GM19239 (cell line): ENCODE results near the gene SERPING1.

ENCODE experiments used
- DNase-seq: peaks from one replicate; pipeline ENCODE4 v3.0.0; 2011; ENCODE audit warnings: low spot score; ENCODE audit not compliant: insufficient read length
- FAIRE-seq: peaks from 2 replicates; lab custom pipeline; 2011; peaks lifted over from hg19 to GRCh38; lab: Jason Lieb, UNC

SERPING1 gene

DNA sequence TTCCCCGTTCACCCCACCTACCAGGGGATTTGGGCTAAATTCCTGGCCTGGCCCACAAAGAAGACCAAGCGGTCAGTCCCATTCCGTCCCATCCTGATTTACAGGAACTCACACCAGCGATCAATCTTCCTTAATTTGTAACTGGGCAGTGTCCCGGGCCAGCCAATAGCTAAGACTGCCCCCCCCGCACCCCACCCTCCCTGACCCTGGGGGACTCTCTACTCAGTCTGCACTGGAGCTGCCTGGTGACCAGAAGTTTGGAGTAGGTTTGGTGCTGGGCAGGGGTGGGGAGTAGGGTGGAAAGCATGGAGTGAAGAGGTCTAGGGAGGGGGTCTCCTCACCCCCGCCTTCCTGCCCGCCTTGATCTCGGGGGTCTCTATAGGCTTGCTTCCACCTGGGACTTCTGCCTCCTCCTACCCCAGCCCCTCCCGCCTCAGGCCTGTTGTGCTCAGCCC, at the start of gene SERPING1:
SERPING1 (plus strand) TSS at position 225 of the 455 bp plus-strand sequence. CDS start 586 bp downstream, outside the sequence.
- FAIRE-seq: no peak

GRCh38 chr11:57547854-57548377, 49.6 kb upstream of the SERPING1 start:
- DNase-seq (peak; percentile 52), FAIRE-seq (peak; percentile 78)

More for the DNA sequence above, at the start of gene SERPING1:
- no peak for DNase-seq

GRCh38 chr11:57549983-57550382, 47.5 kb upstream of the SERPING1 start:
- FAIRE-seq (no peak), DNase-seq (no peak)

- no peak for DNase-seq
- FAIRE-seq: no peak
Observed at GRCh38 chr11:57551941-57552340, 45.5 kb upstream of the SERPING1 start.

DNA sequence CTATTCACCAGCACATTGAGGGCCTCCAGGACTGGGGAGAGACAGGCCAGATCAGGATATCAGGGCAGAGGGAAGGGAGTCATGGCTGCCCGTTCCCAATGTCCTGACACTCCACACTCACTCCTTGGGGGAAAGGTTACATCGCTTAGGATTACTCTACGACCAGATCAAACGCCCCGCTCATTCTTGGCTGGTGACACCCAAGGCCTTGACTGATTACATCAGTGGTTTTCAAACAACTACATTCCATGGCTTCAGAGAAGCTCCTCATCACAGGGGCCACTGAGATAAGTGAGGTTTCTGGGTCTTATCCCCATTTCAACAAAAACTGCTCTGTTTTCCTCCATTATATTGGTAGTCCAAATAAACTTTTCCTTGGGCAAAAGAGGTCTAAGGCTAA, 45.0 kb upstream of the SERPING1 start:
- DNase-seq (no peak), FAIRE-seq (no peak)

DNA sequence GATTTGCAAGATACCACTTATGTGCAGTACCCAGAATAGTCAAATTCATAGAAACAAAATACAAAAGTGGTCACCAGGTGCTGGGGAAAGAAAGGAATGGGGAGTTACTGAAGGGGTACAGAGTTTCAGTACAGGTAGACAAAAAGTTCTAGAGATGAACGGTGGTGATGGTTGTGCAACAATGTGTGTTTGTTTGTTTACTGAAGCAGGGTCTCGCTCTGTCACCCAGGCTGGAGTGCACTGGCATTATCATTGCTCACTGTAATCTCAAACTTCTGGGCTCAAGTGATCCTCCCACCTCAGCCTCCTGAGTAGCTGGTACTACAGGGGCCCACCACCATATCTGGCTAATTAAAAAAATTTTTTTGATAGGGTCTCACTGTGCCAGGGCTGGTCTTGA, 42.1 kb upstream of the SERPING1 start:
- no peak for FAIRE-seq
- DNase-seq: no peak

DNA sequence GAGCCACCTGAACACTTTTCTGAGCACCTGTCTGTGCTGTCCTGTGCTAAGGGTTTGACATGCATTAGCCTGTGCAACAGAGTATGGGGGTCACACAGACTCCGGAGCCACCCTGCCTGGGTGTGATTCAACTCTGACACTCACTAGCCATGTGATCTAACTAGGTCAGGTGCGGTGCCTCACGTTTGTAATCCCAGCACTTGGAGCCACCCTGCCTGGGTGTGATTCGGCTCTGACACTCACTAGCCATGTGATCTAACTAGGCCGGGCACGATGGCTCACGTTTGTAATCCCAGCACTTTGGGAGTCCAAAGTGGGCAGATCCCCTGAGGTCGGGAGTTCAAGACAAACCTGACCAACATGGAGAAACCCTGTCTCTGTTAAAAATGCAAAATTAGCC, 41.4 kb upstream of the SERPING1 start:
- FAIRE-seq (no peak), DNase-seq (no peak)

GRCh38 chr11:57560146-57560545, 37.3 kb upstream of the SERPING1 start:
- FAIRE-seq (no peak), DNase-seq (no peak)

DNA sequence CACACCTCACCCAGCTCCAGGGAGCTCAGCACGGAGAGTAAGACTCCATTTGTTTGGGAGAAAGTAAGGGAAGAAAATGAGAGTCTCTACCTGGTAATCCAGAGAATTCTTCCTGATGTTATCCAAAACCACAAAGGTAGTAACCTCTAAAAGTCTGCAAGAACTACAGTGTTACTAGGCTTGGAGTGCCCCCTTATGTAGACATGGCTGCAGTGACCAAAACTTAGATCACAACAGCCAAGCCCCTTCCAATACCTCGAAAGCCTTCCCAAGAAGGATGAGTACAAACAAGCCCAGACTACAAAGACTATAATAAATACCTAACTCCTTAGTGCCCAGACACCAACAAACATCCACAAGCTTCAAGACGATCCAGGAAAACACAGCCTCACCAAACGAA, 34.9 kb upstream of the SERPING1 start:
- no peak for FAIRE-seq
- no peak for DNase-seq

GRCh38 chr11:57566005-57566904, 31.2 kb upstream of the SERPING1 start:
- FAIRE-seq: peak; percentile 99
- peak; percentile 57 for DNase-seq

- FAIRE-seq: peak; percentile 44
- no peak for DNase-seq
Observed at GRCh38 chr11:57566905-57567514, 30.5 kb upstream of the SERPING1 start.

DNA sequence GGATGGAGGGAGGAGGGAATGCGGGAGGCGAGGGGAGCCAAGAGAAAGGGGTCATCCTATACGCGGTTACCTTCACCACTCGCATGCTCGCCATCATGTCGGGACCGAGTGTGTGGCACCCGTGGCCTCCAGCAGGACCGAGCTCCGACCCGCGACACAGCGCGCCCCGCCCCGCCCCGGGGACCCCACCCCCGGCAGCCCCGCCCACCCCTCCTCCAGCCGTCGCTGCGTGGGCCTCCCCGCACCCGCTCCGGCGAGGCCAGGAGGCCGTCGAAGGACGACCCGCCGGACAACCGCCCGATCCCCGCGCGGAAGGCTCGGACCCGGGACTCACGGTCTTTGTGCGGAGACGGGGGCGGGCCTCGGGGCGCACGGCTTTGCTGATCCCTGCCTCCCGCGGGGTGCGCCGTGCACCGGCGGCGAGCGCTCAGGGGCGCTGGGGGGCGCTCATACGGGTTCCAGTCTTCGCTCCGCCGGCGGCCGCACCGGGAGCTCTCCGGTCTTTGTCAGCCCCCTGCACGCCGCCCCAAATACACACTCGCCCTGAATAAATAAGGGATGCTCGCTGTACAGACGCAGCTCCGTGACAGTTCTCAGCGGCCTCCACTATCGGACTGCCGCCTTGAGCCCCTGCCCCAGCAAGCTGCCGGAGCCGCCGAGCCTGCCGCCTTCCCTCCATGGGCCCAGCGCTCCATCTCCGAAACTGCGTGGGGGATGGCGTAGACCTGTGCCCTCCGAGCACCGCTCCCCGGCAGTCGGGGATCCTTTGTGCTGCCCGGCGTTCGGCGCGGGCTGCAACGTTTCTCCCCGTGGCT, 29.8 kb upstream of the SERPING1 start, which contains the start of gene UBE2L6:
UBE2L6 (minus strand) TSS at position 158 of the 815 bp plus-strand sequence; CDS start at position 97, 61 bp downstream.
- DNase-seq (peak; percentile 72), FAIRE-seq (peak; percentile 79)

- DNase-seq (no peak), FAIRE-seq (no peak)
Observed at GRCh38 chr11:57568330-57568766, 29.1 kb upstream of the SERPING1 start.

- no peak for FAIRE-seq
Observed at GRCh38 chr11:57571606-57572005, 25.9 kb upstream of the SERPING1 start.

GRCh38 chr11:57574061-57574460, 23.4 kb upstream of the SERPING1 start:
- no peak for FAIRE-seq
- DNase-seq: no peak

More at GRCh38 chr11:57571606-57572005, 25.9 kb upstream of the SERPING1 start:
- DNase-seq: no peak

GRCh38 chr11:57584341-57584740, 13.1 kb upstream of the SERPING1 start:
- no peak for DNase-seq
- FAIRE-seq: no peak

GRCh38 chr11:57585301-57585700, 12.2 kb upstream of the SERPING1 start:
- DNase-seq: no peak
- no peak for FAIRE-seq

DNA sequence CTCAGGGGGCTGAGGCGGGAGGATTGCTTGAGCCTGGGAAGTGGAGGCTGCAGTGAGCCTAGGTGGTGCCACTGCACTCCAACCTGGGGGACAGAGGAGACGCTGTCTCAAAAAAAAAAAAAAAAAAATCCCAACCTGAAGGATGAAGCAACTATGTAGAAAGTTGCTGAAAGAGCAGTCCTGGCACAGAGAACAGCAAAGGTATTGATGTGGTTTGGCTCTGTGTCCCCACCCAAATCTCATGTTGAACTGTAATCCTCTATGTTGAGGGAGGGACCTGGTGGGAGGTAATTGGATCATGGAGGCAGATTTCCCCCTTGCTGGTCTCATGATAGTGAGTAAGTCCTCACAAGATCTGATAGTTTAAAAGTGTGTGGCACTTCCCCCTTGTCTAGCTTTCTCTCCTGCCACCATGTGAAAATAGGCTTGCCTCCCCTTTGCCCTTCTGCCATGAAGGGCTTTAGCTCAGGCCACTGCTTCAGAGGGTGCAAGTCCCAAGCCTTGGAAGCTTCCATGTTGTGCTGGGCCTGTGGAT, 10.7 kb upstream of the SERPING1 start:
- FAIRE-seq: no peak
- no peak for DNase-seq

- DNase-seq: no peak
- no peak for FAIRE-seq
Observed at GRCh38 chr11:57588046-57588710, 9.3 kb upstream of the SERPING1 start.
